RWPE2 (cell line): ENCODE data around the gene SNX12.

ENCODE experiments used
- ATAC-seq: fragments of 200-7000 bp; cut with Tn5 transposase; 3 replicates; pipeline ENCODE4 v1.9.1; 2021; ENCODE audit warnings: low read depth
- DNase-seq: peaks from one replicate; pipeline ENCODE4 v3.0.0-alpha.2; 2020; ENCODE audit warnings: low spot score
- H3K27ac ChIP-seq: fragments of 450-650 bp; 2 replicates; pipeline ENCODE4 v1.5.1; 2017; ENCODE audit warnings: mild to moderate bottlenecking; ENCODE audit not compliant: poor library complexity, severe bottlenecking
- H3K27me3 ChIP-seq: fragments of 250-450 bp; sonication (Bioruptor Pico); 2 replicates; pipeline ENCODE4 v1.5.1; 2021; ENCODE audit warnings: mild to moderate bottlenecking, moderate library complexity; ENCODE audit not compliant: insufficient read depth, poor library complexity, severe bottlenecking
- H3K36me3 ChIP-seq: fragments of 250-450 bp; sonication (Bioruptor Pico); 2 replicates; pipeline ENCODE4 v1.5.1; 2020; ENCODE audit warnings: low read depth, mild to moderate bottlenecking, moderate library complexity
- H3K4me1 ChIP-seq: fragments of 250-450 bp; sonication (Bioruptor Pico); 2 replicates; pipeline ENCODE4 v1.5.1; 2021; ENCODE audit warnings: mild to moderate bottlenecking, moderate library complexity; ENCODE audit not compliant: insufficient read depth, poor library complexity, severe bottlenecking
- H3K4me3 ChIP-seq: fragments of 250-450 bp; sonication (Bioruptor Pico); 2 replicates; pipeline ENCODE4 v1.5.1; 2021; ENCODE audit warnings: mild to moderate bottlenecking, moderate library complexity; ENCODE audit not compliant: severe bottlenecking
- H3K9me3 ChIP-seq: fragments of 250-450 bp; sonication (Bioruptor Pico); 2 replicates; pipeline ENCODE4 v1.5.1; 2021; ENCODE audit warnings: mild to moderate bottlenecking, moderate library complexity; ENCODE audit not compliant: severe bottlenecking
- CTCF ChIP-seq: fragments of 450-650 bp; IDR thresholded peaks from one replicate; pipeline ENCODE4 v1.5.1; 2017; ENCODE audit warnings: mild to moderate bottlenecking, moderate library complexity; ENCODE audit not compliant: poor library complexity, severe bottlenecking

SNX12 gene

GRCh38 chrX:71103110-71103983, 35.2 kb upstream of the SNX12 start:
- DNase-seq (no peak), ATAC-seq (no peak)
- H3K27me3 ChIP-seq, result no peaks in the 10 kb centered on the region
- H3K9me3 ChIP-seq, result no peaks in the 10 kb centered on the region
- H3K27ac ChIP-seq, result no peak overlapping the region
- no peak for TF ChIP-seq CTCF
- no peaks in the 10 kb centered on the region for H3K36me3 ChIP-seq
- no peak overlapping the region for H3K4me3 ChIP-seq
- H3K4me1 ChIP-seq, result no peaks in the 10 kb centered on the region

- TF ChIP-seq CTCF, result no peak
- Histone ChIP-seq H3K27ac (no peak overlapping the region), H3K9me3 (no peaks in the 10 kb centered on the region), H3K4me1 (no peaks in the 10 kb centered on the region), H3K36me3 (no peaks in the 10 kb centered on the region), H3K27me3 (no peaks in the 10 kb centered on the region), H3K4me3 (no peak overlapping the region)
- no peak for DNase-seq
- no peak for ATAC-seq
These were observed 34.2 kb upstream of the SNX12 start for GRCh38 chrX:71102292-71102691.

GRCh38 chrX:71100581-71101505, 32.7 kb upstream of the SNX12 start:
- Histone ChIP-seq H3K27me3 (no peaks in the 10 kb centered on the region), H3K4me1 (no peaks in the 10 kb centered on the region), H3K36me3 (no peaks in the 10 kb centered on the region), H3K4me3 (no peak overlapping the region), H3K9me3 (no peaks in the 10 kb centered on the region), H3K27ac (no peak overlapping the region)
- ATAC-seq (no peak), DNase-seq (no peak)
- TF ChIP-seq CTCF, result no peak

GRCh38 chrX:71099736-71100135, 31.6 kb upstream of the SNX12 start:
- Histone ChIP-seq H3K27ac (no peak overlapping the region), H3K9me3 (no peaks in the 10 kb centered on the region), H3K27me3 (no peaks in the 10 kb centered on the region), H3K36me3 (no peaks in the 10 kb centered on the region), H3K4me3 (no peak overlapping the region), H3K4me1 (no peaks in the 10 kb centered on the region)
- DNase-seq, result no peak
- no peak for ATAC-seq
- no peak for TF ChIP-seq CTCF
